Thyroid gland (tissue), 4 donors: ENCODE results near the gene GAGE13. TPM values are rescaled to one million over a fixed set of nuclear protein-coding genes. Genes with fewer than 3 reads are reported as not detected.

Experiments used
- total RNA-seq, 4 donors: library from RNA; depleted of rRNA; stranded (reverse); fragments of >200 nt; gene quantifications; one replicate each; pipeline ENCODE4 v1.2.3, GENCODE V29; 2016

The GAGE13 gene
- total RNA-seq, 4 donors from 2014 or later, result not detected

Other genes with a start within 250 kb of the GAGE13 start
- 10 to 100 TPM; 24.3 to 32.5 (median 28.0) TPM for gene GPKOW, start 207.8 kb upstream of the GAGE13 start, total RNA-seq
- 10 to 100 TPM; 16.5 to 40.9 (median 27.5) TPM for gene MAGIX, start 168.8 kb upstream of the GAGE13 start, total RNA-seq
- gene PLP2, start 159.7 kb upstream of the GAGE13 start, total RNA-seq, result 10 to 100 TPM in 3 of 4 donors, 1 to 10 TPM in 1; 6.2 to 25.7 (median 14.6) TPM
- 10 to 100 TPM in 1 of 4 donors, 1 to 10 TPM in 3; 8.1 to 22.4 (median 9.6) TPM for gene PRICKLE3, start 145.2 kb upstream of the GAGE13 start, total RNA-seq
- 1 to 10 TPM; 1.9 to 4.8 (median 2.7) TPM for gene SYP, start 131.4 kb upstream of the GAGE13 start, total RNA-seq
- gene CACNA1F, start 98.2 kb upstream of the GAGE13 start, total RNA-seq, result under 1 TPM in 3 of 4 donors, not detected in 1; 0.10 to 0.21 (median 0.13) TPM
- 10 to 100 TPM; 13.8 to 27.1 (median 18.8) TPM for gene CCDC22, start 96.1 kb upstream of the GAGE13 start, total RNA-seq
- under 1 TPM in 2 of 4 donors, not detected in 2; 0.11 to 0.13 TPM for gene FOXP3, start 66.9 kb upstream of the GAGE13 start, total RNA-seq
- 10 to 100 TPM in 3 of 4 donors, 1 to 10 TPM in 1; 7.7 to 15.7 (median 12.5) TPM for gene PPP1R3F, start 61.8 kb upstream of the GAGE13 start, total RNA-seq
- not detected for gene GAGE10, start 27.9 kb upstream of the GAGE13 start, total RNA-seq
- not detected for gene GAGE12J, start 9.5 kb upstream of the GAGE13 start, total RNA-seq
- not detected for gene GAGE12C, start 200.6 kb downstream of the GAGE13 start, total RNA-seq
- not detected for gene GAGE12D, start 210.2 kb downstream of the GAGE13 start, total RNA-seq
- gene GAGE12E, start 219.7 kb downstream of the GAGE13 start, total RNA-seq, result not detected
- not detected for gene GAGE12F, start 229.3 kb downstream of the GAGE13 start, total RNA-seq
- not detected for gene GAGE12G, start 238.8 kb downstream of the GAGE13 start, total RNA-seq
- not detected for gene GAGE12H, start 248.4 kb downstream of the GAGE13 start, total RNA-seq